Stomach (tissue), 4 donors: ENCODE data around the gene RUNDC1.

Experiments
- EP300 ChIP-seq: sonication (generic); formaldehyde crosslinking; IDR thresholded peaks from one replicate; pipeline ENCODE4 v1.6.1; 2017; ENCODE audit warnings: antibody characterized with exemption
- POLR2A ChIP-seq, 4 donors: fragments of 450-650 bp; IDR thresholded peaks; one replicate each; pipeline ENCODE4 v1.6.1; 2016; ENCODE audit warnings: antibody characterized with exemption in 4 of 4, control low read depth in 2 of 4, mild to moderate bottlenecking in 1 of 4, moderate library complexity in 1 of 4
- TF ChIP-seq, protein P1 (sequence below), 7 experiments: fragments of 450-650 bp in 4 of 7; fragments of 200-600 bp in 3 of 7; sonication (generic) in 3 of 7; IDR thresholded peaks; one replicate each; pipeline ENCODE4 v1.5.1; 2016 to 2019; ENCODE audit warnings: antibody characterized with exemption in 7 of 7, control low read depth in 2 of 7, mild to moderate bottlenecking in 1 of 7

DNA sequence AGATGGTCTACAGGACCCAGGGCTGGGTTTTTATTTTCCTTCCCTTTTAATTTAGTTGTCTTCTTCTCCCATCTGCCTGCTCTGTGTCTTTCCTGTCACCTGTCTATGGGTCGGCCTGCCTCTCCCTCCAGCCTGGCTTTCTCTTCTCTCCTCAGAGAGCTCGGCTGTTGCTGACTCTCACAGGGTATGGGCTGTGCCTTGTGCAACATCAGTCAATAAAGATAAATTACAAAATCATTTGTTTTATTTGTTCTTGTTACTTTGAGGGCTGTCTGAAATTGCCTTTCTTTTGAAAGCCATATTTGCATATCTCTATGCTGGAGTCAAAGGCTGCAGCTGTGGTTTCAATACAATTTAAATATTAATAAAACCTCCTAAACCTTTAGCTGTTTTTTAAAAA lies 60.3 kb downstream of the RUNDC1 start:
- TF ChIP-seq, protein P1, sequence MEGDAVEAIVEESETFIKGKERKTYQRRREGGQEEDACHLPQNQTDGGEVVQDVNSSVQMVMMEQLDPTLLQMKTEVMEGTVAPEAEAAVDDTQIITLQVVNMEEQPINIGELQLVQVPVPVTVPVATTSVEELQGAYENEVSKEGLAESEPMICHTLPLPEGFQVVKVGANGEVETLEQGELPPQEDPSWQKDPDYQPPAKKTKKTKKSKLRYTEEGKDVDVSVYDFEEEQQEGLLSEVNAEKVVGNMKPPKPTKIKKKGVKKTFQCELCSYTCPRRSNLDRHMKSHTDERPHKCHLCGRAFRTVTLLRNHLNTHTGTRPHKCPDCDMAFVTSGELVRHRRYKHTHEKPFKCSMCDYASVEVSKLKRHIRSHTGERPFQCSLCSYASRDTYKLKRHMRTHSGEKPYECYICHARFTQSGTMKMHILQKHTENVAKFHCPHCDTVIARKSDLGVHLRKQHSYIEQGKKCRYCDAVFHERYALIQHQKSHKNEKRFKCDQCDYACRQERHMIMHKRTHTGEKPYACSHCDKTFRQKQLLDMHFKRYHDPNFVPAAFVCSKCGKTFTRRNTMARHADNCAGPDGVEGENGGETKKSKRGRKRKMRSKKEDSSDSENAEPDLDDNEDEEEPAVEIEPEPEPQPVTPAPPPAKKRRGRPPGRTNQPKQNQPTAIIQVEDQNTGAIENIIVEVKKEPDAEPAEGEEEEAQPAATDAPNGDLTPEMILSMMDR (IDR thresholded peaks at IDR 0.05) = no peak
- TF ChIP-seq POLR2A (IDR thresholded peaks at IDR 0.05) = no peak
- TF ChIP-seq EP300 = no peak
